ENCODE data around the gene RXFP4. TPM values are rescaled to one million over a fixed set of nuclear protein-coding genes. Genes with fewer than 3 reads are reported as not detected.

RXFP4 gene
- total and polyA plus RNA-seq, 2 of the 13 experiments (the other 11 are each of a cell fraction or from before 2014, with no cell fraction given) = 0.38 to 1.4 TPM

- TF ChIP-seq TFDP1 (CRISPR knock-in tag; IDR thresholded peaks at IDR 0.05; ENCODE audit: borderline replicate concordance) (peak; percentile 83; the same call in 1 of the 2 replicates), KDM2A (CRISPR knock-in tag; IDR thresholded peaks at IDR 0.05; ENCODE audit: borderline replicate concordance, low read depth) (peak; percentile 30; the same call in 1 of the 2 replicates), ZNF142 (CRISPR knock-in tag; IDR thresholded peaks at IDR 0.05) (no peak), ZNF747 (CRISPR knock-in tag; IDR thresholded peaks at IDR 0.05; ENCODE audit: borderline replicate concordance) (peak; percentile 66; the same call in 1 of the 2 replicates), CREB1 (IDR thresholded peaks at IDR 0.05) (no peak), CREB1 (CRISPR knock-in tag; IDR thresholded peaks at IDR 0.05) (peak; percentile 35; the same call in 1 of the 2 replicates), SIN3A (IDR thresholded peaks at IDR 0.05; ENCODE audit: borderline replicate concordance, low read depth, low read length) (0 out of 2 replicates have a peak, but pooled peaks have one; percentile 7), RARG (CRISPR knock-in tag; IDR thresholded peaks at IDR 0.05; ENCODE audit: low read depth) (peak; percentile 61; the same call in 1 of the 2 replicates), FOSL2 (CRISPR knock-in tag; IDR thresholded peaks at IDR 0.05) (peak; percentile 53; the same call in 1 of the 2 replicates), HNF4A (CRISPR knock-in tag; IDR thresholded peaks at IDR 0.05) (peak; percentile 26), HDAC2 (CRISPR knock-in tag; IDR thresholded peaks at IDR 0.05) (peak; percentile 53), SPEN (CRISPR knock-in tag; IDR thresholded peaks at IDR 0.05; ENCODE audit: low read depth) (peak; percentile 69), HOXA3 (CRISPR knock-in tag; IDR thresholded peaks at IDR 0.05) (peak; percentile 80), THYN1 (CRISPR knock-in tag; IDR thresholded peaks at IDR 0.05; ENCODE audit: borderline replicate concordance, low read depth) (no peak), ZNF83 (CRISPR knock-in tag; IDR thresholded peaks at IDR 0.05; ENCODE audit: borderline replicate concordance) (no peak), ZNF362 (CRISPR knock-in tag; IDR thresholded peaks at IDR 0.05; ENCODE audit: borderline replicate concordance) (peak; percentile 87), TFE3 (CRISPR knock-in tag; IDR thresholded peaks at IDR 0.05) (peak; percentile 16; the same call in 1 of the 2 replicates)
Observed at GRCh38 chr1:155940482-155940992, 901 bp upstream of the RXFP4 start (continued).

Data from HepG2 (cell line).